Smooth muscle cell (in vitro differentiated cells): ENCODE measurements around the gene PDRG1. TPM values are rescaled to one million over a fixed set of nuclear protein-coding genes. Genes with fewer than 3 reads are reported as not detected.

Experiments
- DNase-seq: peaks from one replicate; lab custom pipeline; 2025; ENCODE audit not compliant: unreplicated experiment; lab: John Stamatoyannopoulos, UW
- H2AFZ ChIP-seq: fragments of 200-600 bp; sonication (generic); 2 replicates; pipeline ENCODE4 v1.6.0; 2016; ENCODE audit warnings: antibody characterized with exemption, low read depth, mild to moderate bottlenecking
- H3F3A ChIP-seq: fragments of 200-600 bp; sonication (generic); 2 replicates; pipeline ENCODE4 v1.6.0; 2017; ENCODE audit warnings: antibody characterized with exemption, low read depth
- H3K27ac ChIP-seq: fragments of 200-600 bp; sonication (generic); 2 replicates; pipeline ENCODE4 v1.5.1; 2016; ENCODE audit warnings: low read depth, mild to moderate bottlenecking
- H3K27me3 ChIP-seq: fragments of 200-600 bp; sonication (generic); 2 replicates; pipeline ENCODE4 v1.6.1; 2016; ENCODE audit warnings: low read depth, mild to moderate bottlenecking
- H3K36me3 ChIP-seq: fragments of 200-600 bp; sonication (generic); 2 replicates; pipeline ENCODE4 v1.5.1; 2016; ENCODE audit warnings: low read depth
- H3K4me1 ChIP-seq: fragments of 200-600 bp; sonication (generic); 2 replicates; pipeline ENCODE4 v1.5.1; 2016; ENCODE audit warnings: low read depth
- H3K4me2 ChIP-seq: fragments of 200-600 bp; sonication (generic); 2 replicates; pipeline ENCODE4 v1.6.0; 2016; ENCODE audit warnings: mild to moderate bottlenecking
- H3K4me3 ChIP-seq: fragments of 200-600 bp; sonication (generic); 2 replicates; pipeline ENCODE4 v1.5.1; 2016; ENCODE audit warnings: mild to moderate bottlenecking
- H3K79me2 ChIP-seq: fragments of 200-600 bp; sonication (generic); 2 replicates; pipeline ENCODE4 v1.6.0; 2016; ENCODE audit warnings: low read depth, mild to moderate bottlenecking
- H3K9ac ChIP-seq: fragments of 200-600 bp; sonication (generic); 2 replicates; pipeline ENCODE4 v1.6.0; 2016; ENCODE audit warnings: low read depth
- H3K9me3 ChIP-seq: fragments of 200-600 bp; sonication (generic); replicated peaks from 2 replicates; pipeline ENCODE4 v1.5.1; 2016; ENCODE audit warnings: low read depth
- H4K20me1 ChIP-seq: fragments of 200-600 bp; sonication (generic); 2 replicates; pipeline ENCODE4 v1.6.0; 2016; ENCODE audit warnings: low read depth
- WGBS: methylation state at CpG from one replicate; pipeline ENCODE4 v1.1.7; 2016; ENCODE audit warnings: low lambda C conversion rate; 5-methylcytosine and 5-hydroxymethylcytosine counted together
- polyA plus RNA-seq: library from polyadenylated mRNA; unstranded; fragments of >200 nt; fragmentation: Nextera tagmentation; extraction: Ambion mirVana; gene quantifications from 2 replicates; pipeline ENCODE4 v1.2.1, GENCODE V29; 2016
- total RNA-seq: library from RNA; depleted of rRNA; stranded (reverse); fragments of >200 nt; gene quantifications from 2 replicates; pipeline ENCODE4 v1.2.3, GENCODE V29; 2014
- TF ChIP-seq, protein P1 (sequence below): fragments of 200-600 bp; sonication (generic); IDR thresholded peaks from 2 replicates; pipeline ENCODE4 v1.5.1; 2017; ENCODE audit warnings: borderline replicate concordance, mild to moderate bottlenecking, antibody characterized with exemption; ENCODE audit not compliant: insufficient read depth, poor library complexity, severe bottlenecking

Gene PDRG1
- total and polyA plus RNA-seq, 2 experiments from 2014 or later = 8.1 to 30.3 TPM

DNA sequence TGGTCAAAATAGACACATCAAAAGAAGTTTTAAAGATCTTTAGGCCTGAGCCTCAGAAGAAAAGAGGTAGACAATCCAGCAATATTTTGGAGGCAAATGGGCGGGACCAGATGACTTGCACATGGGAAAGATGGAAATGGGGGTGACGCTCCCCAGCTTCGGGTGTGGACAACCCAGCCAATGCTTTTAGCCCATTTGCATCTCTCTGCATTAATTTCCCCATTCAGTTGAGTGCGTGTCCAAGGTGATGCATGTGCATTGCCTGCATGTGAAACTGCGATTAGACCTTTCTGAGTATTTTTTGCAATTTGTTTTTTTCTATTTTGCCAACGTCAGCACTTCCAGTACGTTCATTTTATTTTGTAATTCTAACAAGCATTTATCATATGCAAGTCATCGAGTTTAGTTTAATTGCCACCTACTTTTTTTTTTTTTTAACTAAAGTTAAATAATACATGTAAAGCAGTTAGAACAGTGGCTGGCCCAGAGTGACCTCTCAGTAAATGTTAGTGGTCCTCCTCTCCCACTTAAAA is 24.2 kb downstream of the PDRG1 start:
- Histone ChIP-seq H4K20me1 (no peaks in the 10 kb centered on the region), H3K9ac (no peak overlapping the region), H3K27me3 (no peaks in the 10 kb centered on the region), H3K4me3 (no peak overlapping the region), H3K4me1 (no peaks in the 10 kb centered on the region), H3K79me2 (no peaks in the 10 kb centered on the region), H3K36me3 (no peaks in the 10 kb centered on the region), H3F3A (no peaks in the 10 kb centered on the region), H3K27ac (no peak overlapping the region), H3K9me3 (no peaks in the 10 kb centered on the region), H3K4me2 (no peak overlapping the region), H2AFZ (no peak overlapping the region)
- 92% methylated on average over 8 of the region's 8 CpGs for WGBS
- DNase-seq = no peak
- TF ChIP-seq, protein P1, sequence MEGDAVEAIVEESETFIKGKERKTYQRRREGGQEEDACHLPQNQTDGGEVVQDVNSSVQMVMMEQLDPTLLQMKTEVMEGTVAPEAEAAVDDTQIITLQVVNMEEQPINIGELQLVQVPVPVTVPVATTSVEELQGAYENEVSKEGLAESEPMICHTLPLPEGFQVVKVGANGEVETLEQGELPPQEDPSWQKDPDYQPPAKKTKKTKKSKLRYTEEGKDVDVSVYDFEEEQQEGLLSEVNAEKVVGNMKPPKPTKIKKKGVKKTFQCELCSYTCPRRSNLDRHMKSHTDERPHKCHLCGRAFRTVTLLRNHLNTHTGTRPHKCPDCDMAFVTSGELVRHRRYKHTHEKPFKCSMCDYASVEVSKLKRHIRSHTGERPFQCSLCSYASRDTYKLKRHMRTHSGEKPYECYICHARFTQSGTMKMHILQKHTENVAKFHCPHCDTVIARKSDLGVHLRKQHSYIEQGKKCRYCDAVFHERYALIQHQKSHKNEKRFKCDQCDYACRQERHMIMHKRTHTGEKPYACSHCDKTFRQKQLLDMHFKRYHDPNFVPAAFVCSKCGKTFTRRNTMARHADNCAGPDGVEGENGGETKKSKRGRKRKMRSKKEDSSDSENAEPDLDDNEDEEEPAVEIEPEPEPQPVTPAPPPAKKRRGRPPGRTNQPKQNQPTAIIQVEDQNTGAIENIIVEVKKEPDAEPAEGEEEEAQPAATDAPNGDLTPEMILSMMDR = no peak

DNA sequence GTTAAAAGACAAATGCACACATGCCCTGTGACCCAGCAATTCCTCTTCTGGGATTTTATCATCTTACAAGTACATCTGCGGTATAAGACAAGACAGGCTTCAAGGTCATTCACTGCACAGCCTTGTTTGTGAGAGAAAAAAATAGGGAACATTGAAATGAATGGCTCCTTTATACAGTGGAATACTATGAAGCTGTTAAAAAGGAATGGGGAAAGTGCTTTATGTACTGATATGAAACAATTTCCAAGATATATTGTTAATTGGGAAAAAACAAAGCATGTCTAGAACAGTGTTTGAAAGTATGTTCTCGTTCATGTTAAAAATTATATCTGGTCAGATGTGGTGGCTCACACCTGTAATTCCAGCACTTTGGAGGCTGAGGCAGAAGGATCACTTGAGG is 25.4 kb downstream of the PDRG1 start:
- no peak overlapping the region for H3K4me2 ChIP-seq
- H3K27me3 ChIP-seq = no peaks in the 10 kb centered on the region
- H3K79me2 ChIP-seq = no peaks in the 10 kb centered on the region
- no peak overlapping the region for H3K9ac ChIP-seq
- no peak for DNase-seq
- H3K27ac ChIP-seq = no peak overlapping the region
- no peak overlapping the region for H2AFZ ChIP-seq
- TF ChIP-seq, protein P1 = no peak
- no peak overlapping the region for H3K4me3 ChIP-seq
- 95% methylated on average over 2 of the region's 2 CpGs for WGBS
- H3K4me1 ChIP-seq = no peaks in the 10 kb centered on the region
- no peaks in the 10 kb centered on the region for H3K9me3 ChIP-seq
- no peaks in the 10 kb centered on the region for H3K36me3 ChIP-seq
- no peaks in the 10 kb centered on the region for H3F3A ChIP-seq
- no peaks in the 10 kb centered on the region for H4K20me1 ChIP-seq

DNA sequence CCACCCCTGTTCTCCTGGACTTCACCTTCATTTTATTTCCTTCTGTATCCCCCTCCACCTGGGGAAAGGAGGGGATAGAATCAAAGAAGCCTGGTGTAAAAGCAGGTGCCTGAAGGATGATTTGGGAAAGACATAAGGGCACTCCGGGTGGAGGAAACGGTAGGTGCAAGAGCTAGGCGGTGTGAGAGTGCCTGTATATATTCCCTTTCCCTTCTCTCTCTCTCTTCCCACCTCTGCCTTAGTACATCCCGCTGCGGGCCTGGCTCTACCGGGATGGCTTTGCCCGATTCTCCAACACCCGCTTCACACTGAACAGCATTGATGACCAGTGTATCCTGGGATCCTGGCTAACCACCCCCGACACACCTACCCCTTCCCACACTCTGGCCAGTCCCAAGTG is 26.2 kb downstream of the PDRG1 start:
- Histone ChIP-seq H3F3A (no peaks in the 10 kb centered on the region), H2AFZ (no peak overlapping the region), H3K9ac (no peak overlapping the region), H3K79me2 (no peaks in the 10 kb centered on the region), H3K4me3 (no peak overlapping the region), H3K27ac (no peak overlapping the region), H4K20me1 (no peaks in the 10 kb centered on the region), H3K9me3 (no peaks in the 10 kb centered on the region), H3K4me2 (no peak overlapping the region), H3K4me1 (no peaks in the 10 kb centered on the region), H3K27me3 (no peaks in the 10 kb centered on the region), H3K36me3 (no peaks in the 10 kb centered on the region)
- no peak for DNase-seq
- 81% methylated on average over 9 of the region's 9 CpGs for WGBS
- TF ChIP-seq, protein P1 = no peak

DNA sequence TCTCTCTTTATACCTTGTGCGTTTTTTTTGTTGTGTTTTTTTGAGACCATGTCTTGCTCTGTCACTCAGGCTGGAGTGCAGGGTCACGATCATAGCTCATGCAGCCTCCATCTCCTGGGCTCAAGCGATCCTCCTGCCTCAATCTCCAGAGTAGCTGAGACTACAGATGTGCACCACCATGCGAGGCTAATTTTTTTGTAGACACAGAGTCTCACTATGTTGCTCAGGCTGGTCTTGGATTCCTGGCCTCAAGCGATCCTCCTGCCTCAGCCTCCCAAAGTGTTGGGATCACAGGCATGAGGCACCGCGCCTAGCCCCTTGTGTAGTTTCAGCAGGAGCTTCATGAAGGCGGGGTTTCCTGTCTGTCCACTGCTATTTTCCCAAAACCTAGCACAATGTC is 27.3 kb downstream of the PDRG1 start:
- H3K9ac ChIP-seq = no peak overlapping the region
- H3K4me2 ChIP-seq = no peak overlapping the region
- H2AFZ ChIP-seq = no peak overlapping the region
- H3K27ac ChIP-seq = no peak overlapping the region
- no peak for DNase-seq
- no peaks in the 10 kb centered on the region for H3K4me1 ChIP-seq
- no peaks in the 10 kb centered on the region for H3K79me2 ChIP-seq
- no peaks in the 10 kb centered on the region for H3F3A ChIP-seq
- no peaks in the 10 kb centered on the region for H3K9me3 ChIP-seq
- TF ChIP-seq, protein P1 = no peak
- H3K36me3 ChIP-seq = no peaks in the 10 kb centered on the region
- no peaks in the 10 kb centered on the region for H4K20me1 ChIP-seq
- no peak overlapping the region for H3K4me3 ChIP-seq
- WGBS = 95% methylated on average over 8 of the region's 8 CpGs
- no peaks in the 10 kb centered on the region for H3K27me3 ChIP-seq
